Measurements from ENCODE around the gene CIDEB. TPM values are rescaled to one million over a fixed set of nuclear protein-coding genes. Genes with fewer than 3 reads are reported as not detected.

CIDEB gene
- total RNA-seq, 1 donor from 2014 or later: 1.8 TPM

DNA sequence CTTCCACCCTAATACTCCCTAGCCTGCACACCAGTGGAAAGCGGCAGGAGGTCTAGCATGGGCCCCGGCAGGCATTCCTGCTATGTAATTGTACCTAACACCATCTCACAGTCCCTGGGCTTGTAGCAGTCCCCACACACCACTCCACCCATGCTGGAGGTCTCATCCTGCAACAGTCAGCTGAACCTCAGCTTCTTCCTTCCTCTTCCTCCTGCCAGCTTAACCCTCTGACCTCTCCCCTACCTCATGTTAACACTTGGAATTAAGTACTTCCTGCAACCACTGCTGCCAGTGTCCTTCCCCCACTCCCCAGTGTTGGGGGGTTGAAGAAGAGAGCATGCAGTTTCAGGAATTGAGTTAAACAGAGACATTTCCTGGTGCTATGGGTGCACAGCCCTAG is 19.5 kb upstream of the CIDEB start:
- H3K4me1 Mint-ChIP-seq (ENCODE audit: low read depth, unreplicated experiment): peaks cover 4% of the 10 kb centered on the region
- no peak overlapping the region for H3K27ac Mint-ChIP-seq (ENCODE audit: unreplicated experiment)
- TF ChIP-seq, protein P1, sequence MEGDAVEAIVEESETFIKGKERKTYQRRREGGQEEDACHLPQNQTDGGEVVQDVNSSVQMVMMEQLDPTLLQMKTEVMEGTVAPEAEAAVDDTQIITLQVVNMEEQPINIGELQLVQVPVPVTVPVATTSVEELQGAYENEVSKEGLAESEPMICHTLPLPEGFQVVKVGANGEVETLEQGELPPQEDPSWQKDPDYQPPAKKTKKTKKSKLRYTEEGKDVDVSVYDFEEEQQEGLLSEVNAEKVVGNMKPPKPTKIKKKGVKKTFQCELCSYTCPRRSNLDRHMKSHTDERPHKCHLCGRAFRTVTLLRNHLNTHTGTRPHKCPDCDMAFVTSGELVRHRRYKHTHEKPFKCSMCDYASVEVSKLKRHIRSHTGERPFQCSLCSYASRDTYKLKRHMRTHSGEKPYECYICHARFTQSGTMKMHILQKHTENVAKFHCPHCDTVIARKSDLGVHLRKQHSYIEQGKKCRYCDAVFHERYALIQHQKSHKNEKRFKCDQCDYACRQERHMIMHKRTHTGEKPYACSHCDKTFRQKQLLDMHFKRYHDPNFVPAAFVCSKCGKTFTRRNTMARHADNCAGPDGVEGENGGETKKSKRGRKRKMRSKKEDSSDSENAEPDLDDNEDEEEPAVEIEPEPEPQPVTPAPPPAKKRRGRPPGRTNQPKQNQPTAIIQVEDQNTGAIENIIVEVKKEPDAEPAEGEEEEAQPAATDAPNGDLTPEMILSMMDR (IDR thresholded peaks at IDR 0.05; ENCODE audit: partially characterized antibody, unreplicated experiment): no peak
- peaks cover 3% of the 10 kb centered on the region for H3K36me3 Mint-ChIP-seq (ENCODE audit: unreplicated experiment)
- peaks cover 16% of the 10 kb centered on the region for H3K27me3 Mint-ChIP-seq (ENCODE audit: unreplicated experiment)
- H3K4me3 Mint-ChIP-seq (ENCODE audit: unreplicated experiment): no peak overlapping the region
- H3K9me3 Mint-ChIP-seq (ENCODE audit: unreplicated experiment): peaks cover 7% of the 10 kb centered on the region
- no peak for DNase-seq

DNA sequence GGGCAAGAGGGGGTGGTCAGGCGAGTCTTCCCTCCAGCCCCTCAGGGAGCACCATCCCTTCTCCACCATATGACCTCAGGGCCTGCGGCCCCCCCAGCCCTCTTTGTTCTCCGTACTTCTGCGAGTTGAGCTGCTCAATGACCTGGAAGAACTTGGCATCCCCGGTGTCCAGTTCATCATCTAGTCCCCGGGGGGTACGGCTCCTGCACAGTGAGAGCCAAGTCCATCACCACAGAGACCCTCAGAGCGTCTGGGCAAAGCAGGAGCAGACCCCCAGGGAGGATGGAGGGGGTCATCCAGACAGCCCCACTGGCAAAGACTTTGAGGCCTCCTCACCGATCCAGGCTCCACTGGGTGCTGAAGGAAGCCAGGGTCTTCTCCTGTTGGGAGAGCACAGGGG is 18.2 kb upstream of the CIDEB start:
- Mint-ChIP-seq H3K36me3 (ENCODE audit: unreplicated experiment) (no peaks in the 10 kb centered on the region), H3K4me3 (ENCODE audit: unreplicated experiment) (no peak overlapping the region), H3K4me1 (ENCODE audit: low read depth, unreplicated experiment) (no peaks in the 10 kb centered on the region), H3K27me3 (ENCODE audit: unreplicated experiment) (peaks cover 10% of the 10 kb centered on the region), H3K27ac (ENCODE audit: unreplicated experiment) (no peak overlapping the region), H3K9me3 (ENCODE audit: unreplicated experiment) (peaks cover 3% of the 10 kb centered on the region)
- TF ChIP-seq, protein P1 (IDR thresholded peaks at IDR 0.05; ENCODE audit: partially characterized antibody, unreplicated experiment): no peak
- DNase-seq: no peak

DNA sequence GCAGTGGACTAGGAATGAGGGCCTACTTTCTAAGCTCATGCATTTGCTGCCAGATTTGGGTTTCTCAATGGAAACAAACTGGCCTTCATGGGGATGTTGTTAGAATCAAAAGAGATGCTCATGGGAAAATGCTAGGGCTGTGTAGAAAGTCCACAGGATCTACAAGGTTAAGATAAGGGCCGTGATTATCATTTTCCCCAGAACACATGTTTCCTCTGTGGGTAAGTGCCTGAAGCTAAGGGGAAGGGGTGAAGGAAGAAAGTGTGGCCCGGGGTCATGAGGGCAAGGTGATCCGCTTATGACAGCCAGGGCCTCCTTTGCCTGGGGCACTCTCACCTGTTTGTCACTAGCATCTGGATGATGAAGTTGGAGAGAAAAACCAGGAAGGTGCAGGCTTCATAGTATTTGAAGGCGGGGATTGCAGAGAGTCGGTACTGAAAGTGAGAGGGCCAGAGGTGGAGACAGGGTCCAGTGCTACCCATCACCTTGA is 17.3 kb upstream of the CIDEB start:
- Mint-ChIP-seq H3K27me3 (ENCODE audit: unreplicated experiment) (peaks cover 5% of the 10 kb centered on the region), H3K27ac (ENCODE audit: unreplicated experiment) (peak overlapping the region; percentile 28)

DNA sequence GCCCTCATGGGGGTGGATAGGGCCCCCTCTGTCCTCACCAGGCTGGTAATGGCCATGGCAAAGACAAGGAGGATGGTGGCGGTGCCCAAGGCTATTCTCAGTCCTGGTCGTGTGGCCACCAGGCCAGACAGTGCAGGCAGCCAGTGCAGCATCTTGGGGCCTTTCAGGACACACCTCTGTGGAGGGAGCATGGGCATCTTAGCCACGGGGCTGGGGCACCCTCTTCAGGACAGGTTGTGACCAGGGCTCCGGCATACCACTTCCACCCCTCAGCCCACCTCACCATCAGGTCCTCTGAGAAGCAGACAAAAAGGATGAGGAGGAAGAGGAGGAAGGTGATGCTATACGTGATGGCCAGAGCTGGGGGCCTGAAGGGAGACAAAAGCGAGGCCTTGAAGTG is 16.2 kb upstream of the CIDEB start:
- H3K27ac Mint-ChIP-seq (ENCODE audit: unreplicated experiment): no peak overlapping the region
- H3K4me3 Mint-ChIP-seq (ENCODE audit: unreplicated experiment): no peak overlapping the region
- peaks cover 8% of the 10 kb centered on the region for H3K27me3 Mint-ChIP-seq (ENCODE audit: unreplicated experiment)
- H3K9me3 Mint-ChIP-seq (ENCODE audit: unreplicated experiment): no peaks in the 10 kb centered on the region
- TF ChIP-seq, protein P1 (IDR thresholded peaks at IDR 0.05; ENCODE audit: partially characterized antibody, unreplicated experiment): no peak
- no peaks in the 10 kb centered on the region for H3K36me3 Mint-ChIP-seq (ENCODE audit: unreplicated experiment)
- no peak for DNase-seq
- no peaks in the 10 kb centered on the region for H3K4me1 Mint-ChIP-seq (ENCODE audit: low read depth, unreplicated experiment)

More for the DNA sequence above, 17.3 kb upstream of the CIDEB start:
- TF ChIP-seq, protein P1 (IDR thresholded peaks at IDR 0.05; ENCODE audit: partially characterized antibody, unreplicated experiment): no peak
- Mint-ChIP-seq H3K4me3 (ENCODE audit: unreplicated experiment) (no peak overlapping the region), H3K36me3 (ENCODE audit: unreplicated experiment) (no peaks in the 10 kb centered on the region), H3K4me1 (ENCODE audit: low read depth, unreplicated experiment) (no peaks in the 10 kb centered on the region), H3K9me3 (ENCODE audit: unreplicated experiment) (no peaks in the 10 kb centered on the region)
- no peak for DNase-seq

DNA sequence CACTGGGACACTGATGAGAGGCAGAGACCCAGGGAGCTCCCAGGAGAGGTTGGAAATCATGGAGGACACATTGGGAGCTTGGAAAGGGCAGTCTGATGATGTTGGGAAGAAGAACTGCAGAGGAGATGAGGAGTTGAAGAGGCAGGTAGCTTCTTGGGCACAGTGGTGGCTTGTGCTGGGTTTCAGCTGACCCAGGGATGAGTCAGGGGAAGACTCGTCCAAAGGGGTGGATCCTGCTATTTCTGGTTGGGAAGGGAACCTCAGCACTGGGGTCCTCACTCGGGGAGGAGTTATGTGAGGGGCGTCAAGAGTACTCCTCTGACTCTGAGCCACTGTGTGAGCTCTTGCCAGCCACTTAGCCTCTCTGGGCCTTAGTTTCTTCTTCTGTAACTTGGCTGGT is 15.6 kb upstream of the CIDEB start:
- H3K4me1 Mint-ChIP-seq (ENCODE audit: low read depth, unreplicated experiment): no peaks in the 10 kb centered on the region
- H3K27ac Mint-ChIP-seq (ENCODE audit: unreplicated experiment): no peak overlapping the region
- no peaks in the 10 kb centered on the region for H3K36me3 Mint-ChIP-seq (ENCODE audit: unreplicated experiment)
- H3K9me3 Mint-ChIP-seq (ENCODE audit: unreplicated experiment): peaks cover 2% of the 10 kb centered on the region
- H3K4me3 Mint-ChIP-seq (ENCODE audit: unreplicated experiment): no peak overlapping the region
- no peak for DNase-seq
- TF ChIP-seq, protein P1 (IDR thresholded peaks at IDR 0.05; ENCODE audit: partially characterized antibody, unreplicated experiment): no peak
- peaks cover 10% of the 10 kb centered on the region for H3K27me3 Mint-ChIP-seq (ENCODE audit: unreplicated experiment)
